SU-DHL-6 (cell line): ENCODE results near the gene CSF3R.

Source experiments
- H2AFZ ChIP-seq: fragments of 200-600 bp; sonication (generic); 2 replicates; pipeline ENCODE4 v1.6.1; 2014; ENCODE audit warnings: low read depth, mild to moderate bottlenecking, moderate library complexity, mixed read lengths, antibody characterized with exemption, low read length; ENCODE audit not compliant: severe bottlenecking
- H3F3A ChIP-seq: fragments of 200-600 bp; shearing (Covaris generic); 2 replicates; pipeline ENCODE4 v1.6.0; 2016; ENCODE audit warnings: antibody characterized with exemption, mild to moderate bottlenecking; ENCODE audit not compliant: insufficient read depth
- H3K27ac ChIP-seq: fragments of 200-600 bp; sonication (generic); 2 replicates; pipeline ENCODE4 v1.5.1; 2016; ENCODE audit warnings: low read depth, mild to moderate bottlenecking, low read length, moderate library complexity, mixed read lengths
- H3K27me3 ChIP-seq: fragments of 200-600 bp; sonication (generic), shearing (Covaris generic); 2 replicates; pipeline ENCODE4 v1.6.0; 2014; ENCODE audit warnings: mild to moderate bottlenecking, low read length
- H3K36me3 ChIP-seq: fragments of 200-600 bp; sonication (generic); 2 replicates; pipeline ENCODE4 v1.6.1; 2014; ENCODE audit warnings: mild to moderate bottlenecking, low read length, mixed read lengths
- H3K4me2 ChIP-seq: fragments of 300-600, 200-600 bp; shearing (Covaris generic), sonication (generic); 2 replicates; pipeline ENCODE4 v1.6.0; 2014; ENCODE audit warnings: low read length, low read depth, mild to moderate bottlenecking; ENCODE audit not compliant: poor library complexity, severe bottlenecking
- H3K4me3 ChIP-seq: fragments of 200-600 bp; sonication (generic); 2 replicates; pipeline ENCODE4 v1.5.1; 2014; ENCODE audit warnings: antibody characterized with exemption, low read length, mild to moderate bottlenecking, mixed read lengths; ENCODE audit not compliant: insufficient read depth, poor library complexity, severe bottlenecking
- H3K79me2 ChIP-seq: fragments of 200-600 bp; sonication (generic); 2 replicates; pipeline ENCODE4 v1.6.1; 2014; ENCODE audit warnings: mild to moderate bottlenecking, low read length, moderate library complexity; ENCODE audit not compliant: insufficient read depth
- H3K9ac ChIP-seq: fragments of 200-600 bp; sonication (generic); 2 replicates; pipeline ENCODE4 v1.7.0; 2014; ENCODE audit warnings: mild to moderate bottlenecking, low read length
- H3K9me2 ChIP-seq: fragments of 200-600 bp; sonication (generic); replicated peaks from 2 replicates; pipeline ENCODE4 v1.6.1; 2014; ENCODE audit warnings: low read length; ENCODE audit not compliant: insufficient read depth
- H3K9me3 ChIP-seq: fragments of 200-600 bp; sonication (generic); 2 replicates; pipeline ENCODE4 v1.6.1; 2014; ENCODE audit warnings: low read length, mixed read lengths; ENCODE audit not compliant: insufficient read depth
- H4K20me1 ChIP-seq: fragments of 200-600 bp; sonication (generic); 2 replicates; pipeline ENCODE4 v1.6.1; 2014; ENCODE audit warnings: low read depth, mild to moderate bottlenecking, antibody characterized with exemption, low read length, moderate library complexity, mixed read lengths
- CTCF ChIP-seq: fragments of 200-600 bp; sonication (generic); IDR thresholded peaks from one replicate; pipeline ENCODE4 v1.5.1; 2017; ENCODE audit warnings: antibody characterized with exemption, mild to moderate bottlenecking, low read length, moderate library complexity; ENCODE audit not compliant: insufficient read depth, poor library complexity, severe bottlenecking
- EZH2phosphoT487 ChIP-seq: fragments of 200-600 bp; sonication (generic), shearing (Covaris generic); conservative IDR thresholded peaks from 2 replicates; pipeline ENCODE4 v1.6.1; 2018; ENCODE audit warnings: mild to moderate bottlenecking, antibody characterized with exemption, low read length, moderate library complexity, mixed read lengths

Gene CSF3R

GRCh38 chr1:36463803-36464604 lies 18.7 kb downstream of the CSF3R start, which contains the start of gene MRPS15:
TSS of gene MRPS15 (minus strand) at chr1:36464384. CDS start at chr1:36464275, 109 bp downstream.
- Histone ChIP-seq H4K20me1 (no peaks in the 10 kb centered on the region), H2AFZ (peak within 1 kb of the TSS; percentile 79), H3K27ac (peak within 1 kb of the TSS; percentile 69), H3F3A (no peaks in the 10 kb centered on the region; the same call in 1 of the 2 replicates), H3K9ac (peak within 1 kb of the TSS; percentile 80), H3K79me2 (peaks cover 11% of the 10 kb centered on the region; the same call in 1 of the 2 replicates), H3K9me2 (no peaks in the 10 kb centered on the region), H3K9me3 (no peaks in the 10 kb centered on the region), H3K27me3 (no peaks in the 10 kb centered on the region), H3K4me3 (peak within 1 kb of the TSS; percentile 83), H3K4me2 (peak within 1 kb of the TSS; percentile 86), H3K36me3 (no peaks in the 10 kb centered on the region)
- TF ChIP-seq CTCF (no peak), EZH2phosphoT487 (no peak)

- no peak overlapping the region for H3K27ac ChIP-seq
These were observed 19.3 kb downstream of the CSF3R start for GRCh38 chr1:36463463-36463802.

GRCh38 chr1:36458910-36459309 lies 23.8 kb downstream of the CSF3R start:
- Histone ChIP-seq H3K9ac (no peak overlapping the region), H3K79me2 (peaks cover 9% of the 10 kb centered on the region; the same call in 1 of the 2 replicates), H3K36me3 (0 out of 2 replicates have a peak, but pooled peaks cover 6% of the 10 kb centered on the region)

More at GRCh38 chr1:36463463-36463802, 19.3 kb downstream of the CSF3R start:
- H3K27me3 ChIP-seq, result no peaks in the 10 kb centered on the region
- H2AFZ ChIP-seq, result no peak overlapping the region
- H3K9me3 ChIP-seq, result no peaks in the 10 kb centered on the region
- H4K20me1 ChIP-seq, result no peaks in the 10 kb centered on the region
- no peaks in the 10 kb centered on the region; the same call in 1 of the 2 replicates for H3F3A ChIP-seq
- H3K9me2 ChIP-seq, result no peaks in the 10 kb centered on the region
- peak overlapping the region; percentile 86 for H3K4me2 ChIP-seq
- TF ChIP-seq EZH2phosphoT487 (no peak), CTCF (no peak)
- H3K36me3 ChIP-seq, result no peaks in the 10 kb centered on the region
- peak overlapping the region; percentile 80 for H3K9ac ChIP-seq
- H3K4me3 ChIP-seq, result peak overlapping the region; percentile 83
- H3K79me2 ChIP-seq, result peaks cover 11% of the 10 kb centered on the region; the same call in 1 of the 2 replicates

More at GRCh38 chr1:36458910-36459309, 23.8 kb downstream of the CSF3R start:
- Histone ChIP-seq H3K27me3 (no peaks in the 10 kb centered on the region), H3K4me3 (no peak overlapping the region), H3K27ac (no peak overlapping the region), H3K9me3 (no peaks in the 10 kb centered on the region), H3F3A (no peaks in the 10 kb centered on the region), H2AFZ (no peak overlapping the region), H3K4me2 (no peak overlapping the region), H3K9me2 (no peaks in the 10 kb centered on the region), H4K20me1 (no peaks in the 10 kb centered on the region)
- TF ChIP-seq EZH2phosphoT487, result no peak
- no peak for TF ChIP-seq CTCF
